OCI-LY3 (cell line): ENCODE measurements around the gene FFAR1.

Experiments used
- H2AFZ ChIP-seq: fragments of 200-600, 300-600 bp; shearing (Covaris generic); 2 replicates; pipeline ENCODE4 v1.6.0; 2014; ENCODE audit warnings: antibody characterized with exemption, low read depth, low read length
- H3K27ac ChIP-seq: fragments of 200-600, 300-600 bp; sonication (generic); 2 replicates; pipeline ENCODE4 v1.5.1; 2014; ENCODE audit warnings: mild to moderate bottlenecking, low read length, moderate library complexity, mixed read lengths
- H3K27me3 ChIP-seq: fragments of 200-600, 300-600 bp; sonication (generic); 2 replicates; pipeline ENCODE4 v1.6.1; 2014; ENCODE audit warnings: low read depth, low read length, mixed read lengths
- H3K36me3 ChIP-seq: fragments of 200-600, 300-600 bp; sonication (generic); replicated peaks from 2 replicates; pipeline ENCODE3; 2014; ENCODE audit warnings: low read depth, low read length, mixed read lengths
- H3K4me1 ChIP-seq: fragments of 300-600, 200-600 bp; sonication (generic); 2 replicates; pipeline ENCODE4 v1.6.1; 2014; ENCODE audit warnings: low read length, mixed read lengths
- H3K4me2 ChIP-seq: fragments of 200-600, 300-600 bp; sonication (generic); 2 replicates; pipeline ENCODE4 v1.6.1; 2014; ENCODE audit warnings: low read length, mixed read lengths
- H3K4me3 ChIP-seq: fragments of 300-600, 200-600 bp; sonication (generic); 2 replicates; pipeline ENCODE4 v1.5.1; 2014; ENCODE audit warnings: antibody characterized with exemption, mild to moderate bottlenecking, low read length, moderate library complexity
- H3K79me2 ChIP-seq: fragments of 300-600, 200-600 bp; shearing (Covaris generic); 2 replicates; pipeline ENCODE4 v1.6.1; 2014; ENCODE audit warnings: mild to moderate bottlenecking, low read length, mixed read lengths
- H3K9ac ChIP-seq: fragments of 300-600, 200-600 bp; shearing (Covaris generic); 2 replicates; pipeline ENCODE4 v1.6.0; 2014; ENCODE audit warnings: mild to moderate bottlenecking, low read length, moderate library complexity
- H3K9me3 ChIP-seq: fragments of 200-600, 300-600 bp; shearing (Covaris generic); 2 replicates; pipeline ENCODE4 v1.6.1; 2014; ENCODE audit warnings: low read length, mixed read lengths; ENCODE audit not compliant: insufficient read depth
- H4K20me1 ChIP-seq: fragments of 200-600, 300-600 bp; sonication (generic); 2 replicates; pipeline ENCODE4 v1.6.1; 2016; ENCODE audit warnings: low read length, mixed read lengths; ENCODE audit not compliant: insufficient read depth
- EZH2phosphoT487 ChIP-seq: fragments of 200-600 bp; shearing (Covaris generic); IDR thresholded peaks from 2 replicates; pipeline ENCODE4 v1.6.1; 2018; ENCODE audit warnings: antibody characterized with exemption, mixed run types, low read depth
- TF ChIP-seq, protein P1 (sequence below): fragments of 200-600, 300-600 bp; sonication (generic); IDR thresholded peaks from 2 replicates; pipeline ENCODE4 v1.5.1; 2014; ENCODE audit warnings: antibody characterized with exemption, low read length, low read depth

Gene FFAR1

DNA sequence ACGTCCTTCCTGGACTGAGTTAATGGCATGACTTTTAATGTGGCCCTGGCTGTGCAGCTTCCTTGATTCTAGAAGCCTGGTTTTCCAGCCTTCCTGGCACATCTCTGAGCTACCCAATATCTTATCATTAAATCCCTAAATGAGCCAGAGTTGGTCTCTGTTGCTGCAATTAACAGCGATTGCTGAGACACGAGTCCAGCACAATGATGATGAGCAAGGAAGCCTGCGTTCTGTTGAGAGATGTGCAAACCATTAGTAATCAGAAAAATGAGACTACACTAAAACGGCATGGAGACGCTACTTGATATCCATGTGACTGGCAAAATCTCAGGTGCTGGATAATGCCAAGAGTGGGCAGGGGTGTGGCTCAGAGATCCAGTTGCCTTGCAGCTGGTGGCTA is 49.4 kb downstream of the FFAR1 start:
- no peaks in the 10 kb centered on the region for H3K9me3 ChIP-seq
- no peak overlapping the region for H2AFZ ChIP-seq
- no peak overlapping the region for H3K27ac ChIP-seq
- H4K20me1 ChIP-seq: no peaks in the 10 kb centered on the region
- TF ChIP-seq EZH2phosphoT487: no peak
- TF ChIP-seq, protein P1, sequence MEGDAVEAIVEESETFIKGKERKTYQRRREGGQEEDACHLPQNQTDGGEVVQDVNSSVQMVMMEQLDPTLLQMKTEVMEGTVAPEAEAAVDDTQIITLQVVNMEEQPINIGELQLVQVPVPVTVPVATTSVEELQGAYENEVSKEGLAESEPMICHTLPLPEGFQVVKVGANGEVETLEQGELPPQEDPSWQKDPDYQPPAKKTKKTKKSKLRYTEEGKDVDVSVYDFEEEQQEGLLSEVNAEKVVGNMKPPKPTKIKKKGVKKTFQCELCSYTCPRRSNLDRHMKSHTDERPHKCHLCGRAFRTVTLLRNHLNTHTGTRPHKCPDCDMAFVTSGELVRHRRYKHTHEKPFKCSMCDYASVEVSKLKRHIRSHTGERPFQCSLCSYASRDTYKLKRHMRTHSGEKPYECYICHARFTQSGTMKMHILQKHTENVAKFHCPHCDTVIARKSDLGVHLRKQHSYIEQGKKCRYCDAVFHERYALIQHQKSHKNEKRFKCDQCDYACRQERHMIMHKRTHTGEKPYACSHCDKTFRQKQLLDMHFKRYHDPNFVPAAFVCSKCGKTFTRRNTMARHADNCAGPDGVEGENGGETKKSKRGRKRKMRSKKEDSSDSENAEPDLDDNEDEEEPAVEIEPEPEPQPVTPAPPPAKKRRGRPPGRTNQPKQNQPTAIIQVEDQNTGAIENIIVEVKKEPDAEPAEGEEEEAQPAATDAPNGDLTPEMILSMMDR: no peak
- H3K4me1 ChIP-seq: no peaks in the 10 kb centered on the region
- peaks cover 31% of the 10 kb centered on the region for H3K27me3 ChIP-seq
- no peaks in the 10 kb centered on the region for H3K36me3 ChIP-seq
- H3K9ac ChIP-seq: no peak overlapping the region
- H3K79me2 ChIP-seq: no peaks in the 10 kb centered on the region
- H3K4me2 ChIP-seq: no peak overlapping the region
- H3K4me3 ChIP-seq: no peak overlapping the region
